NCI-H2107 treated with DMSO at 0.1 percent for 48 hours (cell line): ENCODE results near the gene PRKG1.
"Not testable (repeated sequence)": the region's sequence is repeated elsewhere in the genome, so short reads cannot be mapped to it uniquely, and the experiment has no call there.

Experiments used
- DNase-seq: peaks from one replicate; lab custom pipeline; 2025; ENCODE audit not compliant: unreplicated experiment; lab: John Stamatoyannopoulos, UW

PRKG1 gene

GRCh38 chr10:51729822-51730555 is 655.7 kb downstream of the PRKG1 start:
- no peak for DNase-seq

GRCh38 chr10:51733057-51733456 is 658.8 kb downstream of the PRKG1 start:
- DNase-seq = no peak

GRCh38 chr10:51743146-51743545 is 668.9 kb downstream of the PRKG1 start:
- no peak for DNase-seq

GRCh38 chr10:51744235-51745000 is 670.1 kb downstream of the PRKG1 start:
- no peak for DNase-seq

- no peak for DNase-seq
Observed at GRCh38 chr10:51745397-51745796, 671.1 kb downstream of the PRKG1 start.

GRCh38 chr10:51747216-51747615 is 672.9 kb downstream of the PRKG1 start:
- no peak for DNase-seq

- no peak for DNase-seq
Observed at GRCh38 chr10:51748959-51749358, 674.7 kb downstream of the PRKG1 start.

- DNase-seq = no peak
Observed at GRCh38 chr10:51758366-51758765, 684.1 kb downstream of the PRKG1 start.

GRCh38 chr10:51758838-51759237 is 684.6 kb downstream of the PRKG1 start:
- DNase-seq = not testable (repeated sequence)

GRCh38 chr10:51759896-51760534 is 685.7 kb downstream of the PRKG1 start:
- DNase-seq = no peak

- no peak for DNase-seq
Observed at GRCh38 chr10:51760864-51761640, 686.8 kb downstream of the PRKG1 start.

GRCh38 chr10:51763746-51764145 is 689.5 kb downstream of the PRKG1 start:
- no peak for DNase-seq

GRCh38 chr10:51765284-51765971 is 691.1 kb downstream of the PRKG1 start:
- no peak for DNase-seq

- DNase-seq = no peak
Observed at GRCh38 chr10:51766423-51767102, 692.3 kb downstream of the PRKG1 start.

- DNase-seq = no peak
Observed at GRCh38 chr10:51767103-51767763, 692.9 kb downstream of the PRKG1 start.

GRCh38 chr10:51768886-51769465 is 694.7 kb downstream of the PRKG1 start:
- DNase-seq = no peak

GRCh38 chr10:51770709-51771108 is 696.4 kb downstream of the PRKG1 start:
- no peak for DNase-seq

GRCh38 chr10:51772387-51772786 is 698.1 kb downstream of the PRKG1 start:
- no peak for DNase-seq

GRCh38 chr10:51773681-51774080 is 699.4 kb downstream of the PRKG1 start:
- DNase-seq = no peak
